ENCODE results near the gene CCDC197.

Gene CCDC197

GRCh38 chr14:94052199-94052598 is 55.1 kb downstream of the CCDC197 start:
- Histone ChIP-seq H3K4me1 (ENCODE audit: insufficient read depth, low read length, severe bottlenecking) (no peaks in the 10 kb centered on the region), H3K79me2 (ENCODE audit: insufficient read depth, low read length) (no peaks in the 10 kb centered on the region), H2AFZ (ENCODE audit: low read length) (no peak overlapping the region), H3K27me3 (ENCODE audit: insufficient read depth, low read length) (no peaks in the 10 kb centered on the region), H3K9me3 (ENCODE audit: low read length) (no peaks in the 10 kb centered on the region), H3K4me3 (ENCODE audit: low read depth, low read length, poor library complexity, severe bottlenecking) (no peak overlapping the region), H3F3A (ENCODE audit: insufficient read depth, low read length) (no peaks in the 10 kb centered on the region), H3K4me2 (ENCODE audit: low read length) (no peak overlapping the region), H3K9ac (ENCODE audit: low read length) (no peak overlapping the region), H3K9me2 (ENCODE audit: low read depth, low read length) (no peaks in the 10 kb centered on the region), H3K27ac (ENCODE audit: low read depth, low read length, poor library complexity, severe bottlenecking) (no peak overlapping the region), H3K36me3 (ENCODE audit: insufficient read depth, low read length) (peaks cover 92% of the 10 kb centered on the region), H4K20me1 (ENCODE audit: insufficient read depth, low read length) (no peaks in the 10 kb centered on the region)
- no peak for TF ChIP-seq EZH2 (IDR thresholded peaks at IDR 0.05; ENCODE audit: borderline replicate concordance, low read length)
- TF ChIP-seq CTCF (IDR thresholded peaks at IDR 0.05; ENCODE audit: low read length), result no peak

DNA sequence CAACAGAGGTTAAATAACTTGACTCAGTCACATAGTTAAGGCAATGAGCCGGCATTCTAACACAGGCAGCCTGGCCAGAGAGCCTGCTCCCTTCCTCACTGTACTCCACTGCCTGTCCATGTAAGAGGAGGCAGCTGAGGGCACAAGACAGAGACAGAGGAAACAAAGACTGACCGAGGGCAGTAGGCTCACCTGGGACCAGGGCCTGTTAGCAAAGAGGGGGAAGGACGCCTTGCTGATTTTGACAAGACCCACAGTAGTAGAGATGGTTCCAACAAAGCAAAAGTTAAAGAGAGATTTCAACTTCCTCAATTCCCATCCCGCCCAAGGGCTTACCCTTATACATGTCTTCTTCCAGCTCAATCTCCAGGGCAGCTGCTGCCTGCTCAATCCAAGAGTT is 55.6 kb downstream of the CCDC197 start:
- H3K9me2 ChIP-seq (ENCODE audit: low read depth, low read length), result no peaks in the 10 kb centered on the region
- no peaks in the 10 kb centered on the region for H3K9me3 ChIP-seq (ENCODE audit: low read length)
- H3K9ac ChIP-seq (ENCODE audit: low read length), result no peak overlapping the region
- H2AFZ ChIP-seq (ENCODE audit: low read length), result no peak overlapping the region
- no peaks in the 10 kb centered on the region for H3K79me2 ChIP-seq (ENCODE audit: insufficient read depth, low read length)
- H3K27ac ChIP-seq (ENCODE audit: low read depth, low read length, poor library complexity, severe bottlenecking), result no peak overlapping the region
- no peaks in the 10 kb centered on the region for H3K4me1 ChIP-seq (ENCODE audit: insufficient read depth, low read length, severe bottlenecking)
- H3K27me3 ChIP-seq (ENCODE audit: insufficient read depth, low read length), result no peaks in the 10 kb centered on the region
- no peaks in the 10 kb centered on the region for H4K20me1 ChIP-seq (ENCODE audit: insufficient read depth, low read length)
- TF ChIP-seq CTCF (IDR thresholded peaks at IDR 0.05; ENCODE audit: low read length), result no peak
- no peak for TF ChIP-seq EZH2 (IDR thresholded peaks at IDR 0.05; ENCODE audit: borderline replicate concordance, low read length)
- no peak overlapping the region for H3K4me2 ChIP-seq (ENCODE audit: low read length)
- H3K4me3 ChIP-seq (ENCODE audit: low read depth, low read length, poor library complexity, severe bottlenecking), result no peak overlapping the region
- H3F3A ChIP-seq (ENCODE audit: insufficient read depth, low read length), result no peaks in the 10 kb centered on the region
- peaks cover 92% of the 10 kb centered on the region for H3K36me3 ChIP-seq (ENCODE audit: insufficient read depth, low read length)

- TF ChIP-seq EZH2 (IDR thresholded peaks at IDR 0.05; ENCODE audit: borderline replicate concordance, low read length), result no peak
- no peak for TF ChIP-seq CTCF (IDR thresholded peaks at IDR 0.05; ENCODE audit: low read length)
- Histone ChIP-seq H3K4me3 (ENCODE audit: low read depth, low read length, poor library complexity, severe bottlenecking) (no peak overlapping the region), H3K36me3 (ENCODE audit: insufficient read depth, low read length) (peaks cover 92% of the 10 kb centered on the region), H3K9me3 (ENCODE audit: low read length) (no peaks in the 10 kb centered on the region), H4K20me1 (ENCODE audit: insufficient read depth, low read length) (no peaks in the 10 kb centered on the region), H3K27ac (ENCODE audit: low read depth, low read length, poor library complexity, severe bottlenecking) (no peak overlapping the region), H2AFZ (ENCODE audit: low read length) (no peak overlapping the region), H3K4me1 (ENCODE audit: insufficient read depth, low read length, severe bottlenecking) (no peaks in the 10 kb centered on the region), H3F3A (ENCODE audit: insufficient read depth, low read length) (no peaks in the 10 kb centered on the region), H3K79me2 (ENCODE audit: insufficient read depth, low read length) (no peaks in the 10 kb centered on the region), H3K27me3 (ENCODE audit: insufficient read depth, low read length) (no peaks in the 10 kb centered on the region), H3K9ac (ENCODE audit: low read length) (no peak overlapping the region), H3K9me2 (ENCODE audit: low read depth, low read length) (no peaks in the 10 kb centered on the region), H3K4me2 (ENCODE audit: low read length) (no peak overlapping the region)
Observed at GRCh38 chr14:94054401-94054800, 57.3 kb downstream of the CCDC197 start.

Measured in OCI-LY1 (cell line).